Activated naive CD8-positive, alpha-beta T cell treated with anti-CD3 and anti-CD28 coated beads, Interleukin-2, amount 50 U/mL, for 24 hours (primary cell): ENCODE data around the gene TPRX1.
A peak's percentile ranks its signal among the peaks of the same experiment; 100 is the strongest.
"Not testable (repeated sequence)": the region's sequence is repeated elsewhere in the genome, so short reads cannot be mapped to it uniquely, and the experiment has no call there.

Source experiments
- ATAC-seq: fragments of 150-1000 bp; cut with Tn5 transposase; one replicate; pipeline ENCODE4 v1.10.0; 2021
- DNase-seq: peaks from one replicate; pipeline ENCODE4 v3.0.0; 2021
- H3K27ac Mint-ChIP-seq: one replicate; pipeline ENCODE4 v1.8.0; 2021; ENCODE audit warnings: mild to moderate bottlenecking, mixed read lengths
- H3K27me3 Mint-ChIP-seq: one replicate; pipeline ENCODE4 v1.8.0; 2021; ENCODE audit warnings: mixed read lengths
- H3K36me3 Mint-ChIP-seq: one replicate; pipeline ENCODE4 v1.8.0; 2021; ENCODE audit warnings: low read depth, mixed read lengths
- H3K4me1 Mint-ChIP-seq: one replicate; pipeline ENCODE4 v1.8.0; 2021; ENCODE audit warnings: mixed read lengths
- H3K4me3 Mint-ChIP-seq: one replicate; pipeline ENCODE4 v1.8.0; 2021; ENCODE audit warnings: mild to moderate bottlenecking, moderate library complexity, mixed read lengths
- H3K9me3 Mint-ChIP-seq: one replicate; pipeline ENCODE4 v1.8.0; 2021; ENCODE audit warnings: mixed read lengths

TPRX1 gene

GRCh38 chr19:47804451-47804850, at the start of gene TPRX1:
Gene TPRX1, minus strand, starts transcription at chr19:47804551. Its CDS starts 12 bp downstream, at chr19:47804539.
- not testable (repeated sequence) for ATAC-seq, H3K4me3 Mint-ChIP-seq, H3K9me3 Mint-ChIP-seq, H3K27ac Mint-ChIP-seq, H3K36me3 Mint-ChIP-seq, DNase-seq, H3K4me1 Mint-ChIP-seq, H3K27me3 Mint-ChIP-seq

- DNase-seq, result no peak
- H3K36me3 Mint-ChIP-seq, result no peaks in the 10 kb centered on the region
- no peak overlapping the region for H3K27ac Mint-ChIP-seq
- no peak overlapping the region for H3K4me3 Mint-ChIP-seq
- H3K9me3 Mint-ChIP-seq, result no peaks in the 10 kb centered on the region
- peaks cover 8% of the 10 kb centered on the region for H3K4me1 Mint-ChIP-seq
- peaks cover 39% of the 10 kb centered on the region for H3K27me3 Mint-ChIP-seq
- no peak for ATAC-seq
Observed at GRCh38 chr19:47853003-47853402, 48.7 kb upstream of the TPRX1 start.

GRCh38 chr19:47848823-47849473, 44.6 kb upstream of the TPRX1 start:
- DNase-seq (peak; percentile 61), ATAC-seq (no peak)
- Mint-ChIP-seq H3K4me1 (peaks cover 5% of the 10 kb centered on the region), H3K4me3 (peak overlapping the region; percentile 38), H3K36me3 (no peaks in the 10 kb centered on the region), H3K9me3 (no peaks in the 10 kb centered on the region), H3K27me3 (peaks cover 54% of the 10 kb centered on the region), H3K27ac (no peak overlapping the region)

GRCh38 chr19:47848425-47848822, 44.1 kb upstream of the TPRX1 start:
- Mint-ChIP-seq H3K27me3 (peaks cover 51% of the 10 kb centered on the region), H3K4me1 (peaks cover 5% of the 10 kb centered on the region), H3K27ac (no peak overlapping the region), H3K36me3 (no peaks in the 10 kb centered on the region), H3K9me3 (no peaks in the 10 kb centered on the region), H3K4me3 (no peak overlapping the region)
- DNase-seq (no peak), ATAC-seq (no peak)

GRCh38 chr19:47842941-47843340, 38.6 kb upstream of the TPRX1 start:
- Mint-ChIP-seq H3K4me1 (no peaks in the 10 kb centered on the region), H3K27me3 (peaks cover 25% of the 10 kb centered on the region), H3K9me3 (no peaks in the 10 kb centered on the region), H3K27ac (no peak overlapping the region), H3K36me3 (no peaks in the 10 kb centered on the region), H3K4me3 (no peak overlapping the region)
- DNase-seq (no peak), ATAC-seq (no peak)

- no peaks in the 10 kb centered on the region for H3K9me3 Mint-ChIP-seq
- no peak for DNase-seq
Observed at GRCh38 chr19:47839913-47840312, 35.6 kb upstream of the TPRX1 start.

GRCh38 chr19:47839411-47839810, 35.1 kb upstream of the TPRX1 start:
- H3K27me3 Mint-ChIP-seq, result peaks cover 9% of the 10 kb centered on the region
- no peak overlapping the region for H3K27ac Mint-ChIP-seq
- no peak overlapping the region for H3K4me3 Mint-ChIP-seq
- H3K4me1 Mint-ChIP-seq, result no peaks in the 10 kb centered on the region
- no peaks in the 10 kb centered on the region for H3K36me3 Mint-ChIP-seq
- DNase-seq (no peak), ATAC-seq (no peak)
- H3K9me3 Mint-ChIP-seq, result no peaks in the 10 kb centered on the region

More at GRCh38 chr19:47839913-47840312, 35.6 kb upstream of the TPRX1 start:
- Mint-ChIP-seq H3K27me3 (peaks cover 12% of the 10 kb centered on the region), H3K36me3 (no peaks in the 10 kb centered on the region), H3K4me3 (no peak overlapping the region), H3K4me1 (no peaks in the 10 kb centered on the region), H3K27ac (no peak overlapping the region)
- no peak for ATAC-seq

GRCh38 chr19:47836038-47836437, 31.7 kb upstream of the TPRX1 start:
- H3K9me3 Mint-ChIP-seq, result no peaks in the 10 kb centered on the region
- H3K27ac Mint-ChIP-seq, result no peak overlapping the region
- no peaks in the 10 kb centered on the region for H3K4me1 Mint-ChIP-seq
- DNase-seq (no peak), ATAC-seq (no peak)
- no peaks in the 10 kb centered on the region for H3K36me3 Mint-ChIP-seq
- peaks cover 3% of the 10 kb centered on the region for H3K27me3 Mint-ChIP-seq
- no peak overlapping the region for H3K4me3 Mint-ChIP-seq

GRCh38 chr19:47832723-47833122, 28.4 kb upstream of the TPRX1 start:
- ATAC-seq (no peak), DNase-seq (no peak)
- Mint-ChIP-seq H3K4me3 (no peak overlapping the region), H3K4me1 (no peaks in the 10 kb centered on the region), H3K9me3 (no peaks in the 10 kb centered on the region), H3K27me3 (peaks cover 12% of the 10 kb centered on the region), H3K27ac (no peak overlapping the region), H3K36me3 (no peaks in the 10 kb centered on the region)

GRCh38 chr19:47826800-47827199, 22.4 kb upstream of the TPRX1 start:
- no peak for DNase-seq
- H3K4me3 Mint-ChIP-seq, result no peak overlapping the region
- H3K36me3 Mint-ChIP-seq, result no peaks in the 10 kb centered on the region
- H3K27me3 Mint-ChIP-seq, result peaks cover 10% of the 10 kb centered on the region
- no peak overlapping the region for H3K27ac Mint-ChIP-seq
- ATAC-seq, result no peak
- peaks cover 4% of the 10 kb centered on the region for H3K9me3 Mint-ChIP-seq
- H3K4me1 Mint-ChIP-seq, result no peaks in the 10 kb centered on the region

- H3K27ac Mint-ChIP-seq, result no peak overlapping the region
- no peaks in the 10 kb centered on the region for H3K36me3 Mint-ChIP-seq
Observed at GRCh38 chr19:47824396-47824795, 20.0 kb upstream of the TPRX1 start.

GRCh38 chr19:47821460-47822020, 17.2 kb upstream of the TPRX1 start, which contains the start of gene CRX:
Gene CRX, plus strand, starts transcription at chr19:47821937. Its CDS starts 12,507 bp downstream, at chr19:47834444.
- H3K4me3 Mint-ChIP-seq, result no peak within 1 kb of the TSS
- H3K36me3 Mint-ChIP-seq, result no peaks in the 10 kb centered on the region
- H3K4me1 Mint-ChIP-seq, result no peaks in the 10 kb centered on the region

More at GRCh38 chr19:47824396-47824795, 20.0 kb upstream of the TPRX1 start:
- peaks cover 4% of the 10 kb centered on the region for H3K9me3 Mint-ChIP-seq
- ATAC-seq, result no peak
- peaks cover 24% of the 10 kb centered on the region for H3K27me3 Mint-ChIP-seq
- H3K4me1 Mint-ChIP-seq, result no peaks in the 10 kb centered on the region
- no peak overlapping the region for H3K4me3 Mint-ChIP-seq
- DNase-seq, result no peak

GRCh38 chr19:47820410-47820809, 16.1 kb upstream of the TPRX1 start:
- Mint-ChIP-seq H3K27ac (no peak overlapping the region), H3K9me3 (no peaks in the 10 kb centered on the region), H3K4me1 (no peaks in the 10 kb centered on the region), H3K4me3 (no peak overlapping the region), H3K36me3 (no peaks in the 10 kb centered on the region), H3K27me3 (peaks cover 29% of the 10 kb centered on the region)
- DNase-seq (no peak), ATAC-seq (no peak)

More at GRCh38 chr19:47821460-47822020, 17.2 kb upstream of the TPRX1 start, which contains the start of gene CRX:
- H3K27me3 Mint-ChIP-seq, result peaks cover 29% of the 10 kb centered on the region
- no peak within 1 kb of the TSS for H3K27ac Mint-ChIP-seq
- DNase-seq (no peak), ATAC-seq (no peak)
- no peaks in the 10 kb centered on the region for H3K9me3 Mint-ChIP-seq

GRCh38 chr19:47819858-47820257, 15.5 kb upstream of the TPRX1 start:
- ATAC-seq (no peak), DNase-seq (no peak)
- no peaks in the 10 kb centered on the region for H3K36me3 Mint-ChIP-seq
- no peaks in the 10 kb centered on the region for H3K9me3 Mint-ChIP-seq
- no peak overlapping the region for H3K27ac Mint-ChIP-seq
- no peak overlapping the region for H3K4me3 Mint-ChIP-seq
- H3K27me3 Mint-ChIP-seq, result peaks cover 29% of the 10 kb centered on the region
- no peaks in the 10 kb centered on the region for H3K4me1 Mint-ChIP-seq

GRCh38 chr19:47818221-47818620, 13.9 kb upstream of the TPRX1 start:
- H3K27me3 Mint-ChIP-seq, result peaks cover 29% of the 10 kb centered on the region
- not testable (repeated sequence) for DNase-seq, ATAC-seq, H3K4me3 Mint-ChIP-seq, H3K9me3 Mint-ChIP-seq, H3K4me1 Mint-ChIP-seq, H3K27ac Mint-ChIP-seq, H3K36me3 Mint-ChIP-seq
